Ecto neural progenitor cell (in vitro differentiated cells): ENCODE data around the gene ETV4.

Source experiments
- DNase-seq: peaks from one replicate; pipeline ENCODE4 v3.0.0-alpha.2; 2018; ENCODE audit warnings: low spot score

ETV4 gene

DNA sequence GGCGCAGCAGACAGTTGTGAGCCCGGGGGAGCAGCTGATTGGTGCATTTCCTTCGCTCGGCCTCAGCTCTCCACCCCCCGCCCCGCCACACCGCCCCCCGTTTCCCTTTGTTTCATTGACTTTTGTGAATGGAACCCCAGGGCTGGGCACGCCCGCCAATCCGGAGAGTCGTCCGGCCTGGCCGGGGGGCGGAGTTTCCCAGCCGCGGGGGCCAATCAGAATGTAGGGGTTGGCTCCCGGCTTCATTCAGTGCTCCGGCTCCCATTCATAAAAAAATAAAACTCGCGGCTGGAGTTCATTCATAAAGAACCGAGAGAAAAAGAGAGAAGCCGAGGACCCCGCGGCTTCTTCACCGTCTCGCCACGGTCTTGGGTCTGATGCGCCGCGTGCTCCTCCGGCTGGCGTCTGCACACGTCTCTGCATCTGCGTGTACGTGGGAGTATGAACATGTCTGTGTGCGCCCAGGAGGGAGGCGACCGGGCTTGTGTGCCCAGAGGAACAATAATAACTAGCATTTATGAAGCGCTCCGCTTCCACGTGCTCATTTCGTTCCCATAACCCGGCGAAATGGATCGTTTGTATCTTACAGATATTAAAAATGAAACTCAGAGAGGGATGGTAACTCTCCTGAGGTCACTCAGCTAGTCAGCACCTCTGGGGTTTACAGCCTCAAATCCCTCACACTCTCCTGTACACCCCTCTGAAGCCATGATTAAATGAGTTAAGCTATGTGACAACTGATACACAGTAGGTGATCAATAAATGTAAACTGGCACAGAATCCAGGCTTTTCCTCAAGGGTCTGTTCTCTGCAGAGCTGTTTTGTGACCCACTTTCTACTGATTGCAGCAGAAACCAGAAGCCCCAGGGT is at the start of gene ETV4:
Gene ETV4 (minus strand): TSS at position 22 of the 870 bp plus-strand sequence. CDS start 723 bp downstream, outside the sequence.
- DNase-seq, result peak; percentile 99

DNA sequence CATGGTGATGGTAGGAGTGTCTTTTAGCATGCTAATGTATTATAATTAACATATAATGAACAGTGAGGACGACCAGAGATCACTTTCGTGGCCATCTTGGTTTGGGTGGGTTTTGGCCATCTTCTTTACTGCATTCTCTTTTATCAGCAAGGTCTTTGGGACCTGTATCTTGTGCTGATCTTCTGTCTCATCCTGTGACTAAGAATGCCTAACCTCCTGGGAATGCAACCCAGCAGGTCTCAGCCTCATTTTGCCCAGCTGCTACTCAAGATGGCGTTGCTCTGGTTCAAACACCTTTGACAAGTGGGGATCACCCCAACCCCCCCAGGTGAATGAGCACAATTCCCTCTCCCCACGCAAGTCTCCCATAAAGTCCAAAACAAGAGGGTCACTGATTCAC is 49.3 kb upstream of the ETV4 start:
- no peak for DNase-seq

DNA sequence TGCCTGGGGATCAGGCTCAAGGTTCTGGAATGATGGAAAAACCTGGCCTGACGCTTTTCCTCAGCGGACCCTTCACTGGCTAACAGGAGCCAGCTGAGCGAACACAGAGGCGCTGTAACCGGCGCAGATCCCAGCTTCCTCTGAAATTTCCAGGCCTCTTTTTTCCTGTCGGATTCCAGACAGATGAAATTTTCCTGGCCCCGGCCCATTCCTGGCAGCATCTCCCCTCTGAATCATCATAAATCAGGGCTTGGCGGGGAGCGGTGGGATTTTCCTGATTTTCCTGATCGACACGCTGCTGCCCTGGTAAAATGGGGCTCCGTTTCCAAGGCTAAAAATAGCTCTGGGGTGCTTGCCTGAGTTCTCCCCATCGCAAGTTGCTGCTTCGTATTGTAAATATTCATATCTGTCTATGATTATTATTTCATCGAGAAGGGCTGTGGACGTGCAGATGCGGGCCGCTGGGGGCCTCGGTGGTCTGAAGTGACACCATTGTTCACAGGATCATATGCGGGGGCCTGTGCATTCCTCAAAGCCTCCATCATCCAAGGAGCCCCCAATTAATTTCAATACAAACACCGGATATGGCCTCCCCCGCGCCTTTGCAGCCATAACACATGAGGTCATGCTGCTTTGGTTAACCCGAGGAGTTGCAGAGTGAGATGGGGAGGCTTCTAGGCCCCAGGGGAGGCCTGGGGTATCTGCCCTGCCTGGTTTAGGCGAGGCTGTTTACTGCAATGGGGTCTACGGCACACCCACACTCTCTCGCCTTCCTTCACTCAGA is 45.8 kb upstream of the ETV4 start:
- DNase-seq, result peak; percentile 59

DNA sequence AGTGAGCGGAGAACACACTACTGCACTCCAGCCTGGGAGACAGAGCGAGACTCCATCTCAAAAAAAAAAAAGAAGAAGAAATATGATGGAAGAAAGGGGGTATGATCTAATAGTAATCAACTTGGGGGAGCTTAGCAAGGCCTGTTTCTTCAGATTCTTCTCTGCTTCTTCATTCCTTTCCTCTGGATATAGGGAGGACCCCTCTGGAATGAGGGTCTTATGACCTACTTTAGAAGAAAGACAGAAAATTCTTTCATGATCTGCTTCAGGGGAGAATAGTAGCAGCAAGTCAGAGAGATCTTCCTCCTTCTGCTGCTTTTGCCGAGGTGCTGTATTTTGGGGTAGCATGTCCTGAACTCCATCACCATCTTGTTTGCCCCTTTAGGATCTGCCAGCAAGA is 44.9 kb upstream of the ETV4 start:
- DNase-seq, result no peak

DNA sequence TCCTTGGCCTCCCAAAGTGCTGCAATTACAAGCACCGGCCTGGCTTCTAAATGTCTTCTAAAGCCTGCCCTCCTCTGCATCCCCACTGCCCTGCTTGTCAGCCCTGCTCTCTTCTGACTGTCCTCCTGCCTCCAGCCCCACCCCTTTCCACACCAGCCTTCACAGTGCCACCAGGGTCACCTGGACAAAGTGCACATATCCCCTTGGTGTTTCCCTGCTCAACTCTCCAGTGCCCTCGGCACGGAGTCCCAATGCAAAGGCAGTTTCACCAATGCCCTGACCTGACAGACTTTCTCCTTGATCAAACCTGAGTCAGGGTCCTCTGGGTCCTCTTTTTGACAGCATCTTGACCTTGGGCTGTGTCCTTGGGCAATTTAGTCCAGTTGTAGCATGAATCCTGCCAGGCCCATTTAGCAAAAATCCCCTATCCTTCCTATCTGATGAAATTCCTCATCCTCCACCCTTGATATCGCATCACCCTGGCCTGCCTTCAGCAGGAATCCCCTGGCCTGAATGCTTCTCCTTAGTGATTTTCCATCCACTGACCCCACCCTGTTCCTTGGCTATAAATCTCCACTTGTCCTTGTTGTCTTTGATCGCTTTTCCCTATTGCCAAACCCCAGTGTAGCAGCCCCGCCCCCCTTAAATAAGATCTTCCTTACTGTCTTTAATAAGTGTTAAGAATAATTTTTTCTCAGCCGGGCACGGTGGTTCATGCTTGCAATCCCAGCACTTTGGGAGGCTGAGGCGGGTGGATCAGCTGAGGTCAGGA is 42.7 kb upstream of the ETV4 start:
- DNase-seq, result no peak

DNA sequence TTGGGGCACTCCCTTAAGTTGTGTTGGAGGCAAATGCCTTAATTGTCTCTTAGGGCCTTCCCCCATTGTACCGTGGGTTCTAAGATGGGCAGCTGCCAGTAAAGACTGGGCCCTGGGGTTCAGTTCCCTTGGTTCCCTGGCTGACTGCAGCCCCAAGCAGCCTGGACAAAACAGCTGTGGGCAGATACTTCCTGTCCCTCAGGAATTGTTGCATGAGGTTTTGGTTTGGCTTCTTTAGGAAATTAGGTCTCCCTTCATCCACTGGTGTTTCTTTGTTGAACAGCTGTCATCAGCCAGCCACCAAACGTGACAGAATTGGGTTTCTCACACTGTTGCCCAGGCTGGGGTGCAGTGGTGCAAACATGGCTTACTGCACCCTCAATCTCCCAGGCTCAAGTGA is 42.0 kb upstream of the ETV4 start:
- DNase-seq, result no peak

DNA sequence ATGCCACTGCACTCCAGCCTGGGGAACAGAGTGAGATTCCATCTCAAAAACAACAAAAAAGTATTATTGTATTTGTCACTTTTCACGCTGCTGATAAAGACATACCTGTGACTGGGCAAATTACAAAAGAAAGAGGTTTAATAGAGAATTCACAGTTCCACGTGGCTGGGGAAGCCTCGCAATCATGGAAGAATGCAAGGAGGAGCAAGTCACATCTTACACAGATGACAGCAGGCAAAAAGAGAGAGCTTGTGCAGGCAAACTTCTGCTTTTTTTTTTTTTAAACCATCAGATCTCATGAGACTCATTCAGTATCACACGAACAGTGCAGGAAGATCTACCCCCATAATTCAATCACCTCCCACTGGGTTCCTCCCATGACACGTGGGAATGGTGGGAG is 41.5 kb upstream of the ETV4 start:
- no peak for DNase-seq

DNA sequence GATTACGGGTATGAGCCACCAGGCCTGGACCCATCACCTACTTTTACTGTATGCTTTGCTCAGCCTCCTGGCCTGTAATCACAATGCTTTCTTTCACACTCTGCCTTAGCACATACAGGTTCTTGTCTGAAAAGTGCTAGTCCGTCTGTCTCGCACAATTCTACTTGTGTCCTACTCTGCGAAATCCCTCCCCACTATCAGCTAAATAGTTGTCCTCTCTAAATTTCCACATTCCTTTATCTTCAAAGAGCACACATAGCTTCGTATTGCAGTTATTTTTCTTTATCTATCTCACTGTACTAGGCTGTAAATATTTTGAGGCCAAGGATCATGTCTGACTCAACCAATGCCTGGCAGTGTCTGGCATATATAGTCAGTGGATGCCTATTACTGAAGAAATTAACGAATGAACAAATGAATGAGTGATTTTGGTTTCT is 38.5 kb upstream of the ETV4 start:
- DNase-seq, result no peak

DNA sequence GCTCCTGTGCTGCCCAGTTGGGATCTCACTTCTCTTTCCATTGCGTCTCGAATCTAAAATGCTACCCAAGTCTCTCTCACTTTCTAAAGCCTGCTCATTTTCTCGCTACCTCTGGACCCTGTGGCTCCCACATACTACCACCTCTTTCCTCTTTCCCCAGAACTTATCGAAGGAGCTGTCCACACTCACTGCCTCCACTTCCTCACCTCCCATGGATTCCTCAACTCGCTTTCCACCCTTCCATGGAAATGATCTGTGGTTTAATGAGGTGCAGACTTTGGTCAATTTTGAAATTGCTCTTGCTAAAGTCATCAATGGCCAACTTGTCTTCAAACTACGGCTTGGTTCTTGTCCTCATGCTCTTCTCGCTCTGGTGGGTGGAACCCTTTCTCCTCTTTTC is 37.2 kb upstream of the ETV4 start:
- DNase-seq, result no peak

DNA sequence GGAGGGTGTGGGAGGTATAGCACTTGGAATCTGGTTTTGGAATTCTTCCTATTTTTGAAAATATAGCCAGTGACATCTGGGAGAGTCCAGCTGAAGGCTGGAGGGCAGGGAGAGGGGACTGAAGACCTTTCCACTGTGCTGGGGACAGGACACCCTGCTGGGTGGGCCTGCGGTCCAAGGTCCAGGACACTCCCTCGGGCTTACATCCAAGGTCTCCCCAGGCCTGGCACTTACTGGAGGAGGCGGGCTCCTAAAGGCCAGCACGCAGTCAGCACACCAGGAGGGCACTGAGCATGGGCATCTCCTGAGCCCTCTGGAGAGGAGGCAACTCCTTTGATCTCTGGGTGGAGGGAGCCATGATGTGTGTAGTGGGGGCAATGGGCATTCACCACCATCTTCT is 35.5 kb upstream of the ETV4 start:
- no peak for DNase-seq

DNA sequence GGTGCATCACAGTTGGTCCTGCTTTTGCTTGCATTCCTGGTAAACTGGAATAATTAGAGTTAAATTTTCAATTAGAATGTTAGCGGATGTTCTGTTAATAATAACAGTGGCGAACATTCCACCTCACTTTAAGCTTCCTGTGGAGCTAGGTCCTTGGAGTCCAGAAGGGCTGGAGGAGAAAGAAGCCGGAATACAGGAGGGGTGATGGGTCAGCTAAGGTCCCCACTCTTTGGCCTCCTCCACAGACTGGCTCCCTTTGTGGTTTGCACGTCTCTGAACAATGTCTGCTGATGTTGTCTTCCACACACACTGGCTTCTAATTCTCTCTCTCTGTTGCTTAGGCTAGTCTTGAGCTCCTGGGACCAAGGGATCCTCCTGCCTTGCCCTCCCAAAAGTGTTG is 35.0 kb upstream of the ETV4 start:
- no peak for DNase-seq

DNA sequence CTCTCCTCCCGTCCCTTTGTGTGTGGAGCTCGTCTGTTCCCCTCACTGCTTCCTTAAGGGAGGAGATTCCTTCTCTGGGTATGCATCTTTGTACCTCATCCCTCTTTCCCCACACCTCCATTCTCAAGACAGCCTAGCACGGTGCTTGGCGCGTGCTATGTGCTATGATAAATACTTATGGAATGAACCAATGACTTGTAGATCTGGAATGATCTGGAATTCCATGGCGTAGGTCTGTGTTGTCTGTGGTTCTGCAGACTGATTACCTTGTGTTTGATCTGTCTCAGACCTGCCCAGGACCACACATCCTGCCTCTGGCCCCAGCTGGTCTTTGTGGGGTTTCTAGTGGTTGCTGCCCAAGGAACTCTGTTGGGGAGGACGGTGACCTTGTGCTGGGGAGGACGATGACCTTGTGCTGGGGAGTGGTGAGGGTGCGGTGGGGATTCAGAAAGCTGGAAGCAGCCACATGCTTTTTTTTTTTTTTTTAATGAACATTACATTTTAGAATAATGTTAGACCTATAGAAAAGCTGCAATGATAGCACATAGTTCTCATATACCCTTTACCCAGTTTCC is 33.5 kb upstream of the ETV4 start:
- no peak for DNase-seq

DNA sequence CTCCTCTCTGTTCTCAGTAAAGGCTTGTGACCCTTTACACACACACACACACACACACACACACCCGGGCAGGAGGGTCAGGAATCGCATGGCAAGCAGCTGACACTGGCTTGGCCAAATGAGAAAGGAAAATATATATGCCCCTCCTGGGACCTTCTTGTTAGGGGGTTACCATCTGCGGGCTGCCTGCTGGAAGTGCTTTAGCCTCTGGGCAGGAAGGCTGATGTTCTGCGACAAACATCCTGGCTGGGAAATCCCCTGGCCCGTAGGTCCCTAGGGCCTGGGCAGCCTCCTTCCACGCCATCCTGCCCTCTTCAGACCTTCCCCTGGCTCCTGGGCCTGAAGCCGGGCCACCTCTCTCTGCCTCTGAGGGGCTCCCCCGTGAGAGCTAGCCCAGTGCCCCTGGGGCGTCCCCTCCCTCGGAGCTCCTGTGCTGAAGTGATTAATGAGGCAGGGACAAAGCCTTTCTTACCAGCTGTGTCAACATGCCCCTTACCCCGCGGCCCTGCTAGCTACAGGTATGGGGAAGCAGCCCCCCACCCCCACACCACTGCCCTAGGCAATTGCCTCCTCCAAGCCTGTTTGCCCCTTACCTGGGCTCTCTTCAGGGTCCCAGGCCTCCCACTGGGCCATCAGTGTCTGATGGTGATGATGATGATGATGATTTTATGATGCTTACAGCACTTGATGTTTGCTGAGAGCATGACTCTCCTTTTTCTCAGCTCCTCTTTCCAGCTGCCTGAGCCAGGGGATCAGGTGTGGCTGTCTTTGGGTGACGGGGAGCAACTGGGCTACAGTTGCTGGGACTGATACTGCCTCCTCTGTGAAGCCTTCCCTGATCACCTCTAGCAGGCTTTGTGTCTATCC is 32.8 kb upstream of the ETV4 start:
- peak; percentile 66 for DNase-seq

DNA sequence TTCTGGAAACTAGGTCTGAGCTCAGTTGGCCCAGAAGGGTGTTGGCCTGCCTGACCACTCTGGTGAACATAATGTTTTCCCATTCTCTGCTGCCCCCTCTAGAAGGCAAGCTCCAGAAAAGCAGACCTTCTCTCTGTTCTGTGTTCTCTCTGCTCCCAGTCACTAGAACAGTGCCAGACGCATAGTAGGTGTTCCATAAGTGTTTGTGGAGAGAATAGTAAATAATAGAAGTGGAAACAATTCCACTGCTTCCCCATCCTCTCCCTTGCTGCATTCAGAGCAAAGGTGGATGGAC is 32.2 kb upstream of the ETV4 start:
- DNase-seq, result no peak

DNA sequence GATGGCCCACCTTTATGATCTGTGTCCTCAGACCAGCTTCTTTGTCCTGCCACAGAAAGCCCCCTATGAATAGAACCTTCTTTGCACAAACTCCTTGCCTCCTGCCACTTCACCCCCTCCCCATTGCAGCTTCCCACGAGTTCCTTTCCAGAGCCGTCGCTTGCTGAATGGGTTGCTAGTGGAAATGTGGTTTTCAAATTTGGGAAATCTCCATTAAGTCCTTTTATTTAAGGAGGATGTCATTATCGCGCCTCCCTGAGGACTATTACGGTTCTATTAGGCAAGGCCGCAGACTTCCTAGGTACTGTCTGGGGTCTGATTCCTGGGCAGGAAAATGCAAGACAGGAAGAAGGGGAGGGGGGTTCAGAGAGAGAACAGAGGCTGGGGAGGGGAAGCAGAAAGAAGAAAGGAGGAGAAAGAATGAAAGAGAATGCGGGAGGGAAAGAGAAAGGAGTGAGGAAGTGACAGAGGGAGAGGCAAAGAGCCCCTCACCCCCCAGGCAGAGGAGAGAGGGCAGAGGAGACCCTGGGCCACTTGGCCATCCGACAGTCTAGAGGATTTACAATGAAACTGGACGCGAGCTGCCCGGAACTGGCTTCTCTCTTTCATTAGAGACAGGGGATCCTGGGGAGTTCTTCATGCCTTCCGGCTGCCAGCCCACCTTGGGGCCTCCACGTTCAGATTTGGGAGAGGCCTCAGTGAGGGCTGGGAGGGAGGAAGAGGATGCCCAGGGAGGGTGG is 31.7 kb upstream of the ETV4 start:
- DNase-seq, result no peak

DNA sequence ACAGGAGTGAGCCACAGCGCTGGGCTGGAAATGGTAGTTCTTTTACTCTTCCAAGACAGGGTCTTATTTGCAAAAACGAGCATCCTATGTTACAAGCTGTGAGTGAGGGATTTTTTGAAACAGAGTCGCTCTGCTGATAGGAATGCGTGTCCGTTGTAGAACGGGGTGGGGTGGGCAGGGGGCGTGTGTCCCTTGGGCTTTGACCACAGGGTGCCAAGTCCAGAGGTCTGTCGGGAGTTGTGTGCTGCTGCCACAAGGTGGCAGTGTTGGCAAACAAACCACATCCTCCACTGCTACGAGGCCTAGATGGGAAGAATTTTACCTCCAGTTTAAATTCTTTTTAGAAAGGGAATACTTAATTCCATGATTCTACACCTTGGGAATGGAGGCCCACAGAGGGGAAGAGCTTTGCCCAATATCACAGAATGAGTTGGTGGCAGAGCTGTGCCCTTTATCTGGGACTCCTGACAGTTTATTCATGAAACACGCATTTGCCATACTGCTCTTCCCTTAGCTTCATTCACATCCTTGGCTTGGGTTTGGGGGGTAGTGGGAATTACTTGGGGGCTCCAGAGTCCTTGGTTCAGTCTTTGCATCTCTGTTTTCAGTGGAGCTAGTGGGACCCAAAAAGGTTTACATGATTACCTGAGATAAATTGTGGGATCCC is 30.6 kb upstream of the ETV4 start:
- peak; percentile 93 for DNase-seq

DNA sequence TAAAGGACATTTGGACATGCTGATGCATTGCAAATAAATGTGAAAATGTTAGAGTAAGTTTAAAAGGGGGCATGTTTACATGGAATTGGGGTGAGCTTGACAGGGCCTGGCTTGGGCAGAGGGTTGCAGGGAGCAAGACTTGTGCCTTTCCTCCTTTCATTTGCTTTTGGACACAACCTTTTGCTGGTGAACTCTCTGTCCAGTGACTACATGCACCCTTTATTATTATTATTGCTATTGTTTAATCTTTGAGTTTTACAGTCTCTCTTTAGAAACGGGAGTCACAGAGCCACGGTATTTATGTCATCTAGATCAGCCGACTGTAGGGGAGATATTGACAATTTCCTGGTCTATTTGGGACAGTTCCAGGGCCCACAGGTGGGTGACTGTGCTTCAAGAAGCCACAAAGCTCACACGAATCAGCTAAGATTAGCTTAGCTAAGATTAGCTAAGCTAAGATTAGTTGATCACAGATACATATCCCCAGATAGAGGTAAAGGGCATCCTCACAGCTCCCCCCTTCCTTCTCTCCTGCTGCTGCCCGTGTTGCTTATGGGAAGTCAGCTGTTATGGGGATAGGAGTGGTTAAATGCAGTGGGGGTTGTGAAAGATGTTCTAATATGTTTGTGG is 28.9 kb upstream of the ETV4 start:
- no peak for DNase-seq

DNA sequence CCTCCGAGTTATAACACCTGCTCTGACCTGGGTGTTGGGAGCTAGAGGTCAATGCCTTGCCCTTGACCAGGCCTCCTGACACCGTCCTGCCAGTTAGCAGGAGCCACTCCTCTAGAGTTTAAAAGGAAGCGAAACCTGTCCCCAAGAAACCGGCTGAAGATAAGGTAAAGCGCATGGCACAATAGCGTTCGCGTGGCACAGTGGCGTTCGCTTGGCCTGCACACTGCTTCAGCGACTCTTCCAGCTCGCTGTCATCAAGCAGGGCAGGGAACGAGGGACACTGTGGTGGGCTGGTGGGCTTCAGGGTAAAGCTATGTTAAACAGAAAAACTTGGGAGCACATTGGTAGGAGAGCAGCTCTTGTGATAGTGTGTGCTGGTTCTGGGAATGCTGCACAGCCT is 28.2 kb upstream of the ETV4 start:
- no peak for DNase-seq

DNA sequence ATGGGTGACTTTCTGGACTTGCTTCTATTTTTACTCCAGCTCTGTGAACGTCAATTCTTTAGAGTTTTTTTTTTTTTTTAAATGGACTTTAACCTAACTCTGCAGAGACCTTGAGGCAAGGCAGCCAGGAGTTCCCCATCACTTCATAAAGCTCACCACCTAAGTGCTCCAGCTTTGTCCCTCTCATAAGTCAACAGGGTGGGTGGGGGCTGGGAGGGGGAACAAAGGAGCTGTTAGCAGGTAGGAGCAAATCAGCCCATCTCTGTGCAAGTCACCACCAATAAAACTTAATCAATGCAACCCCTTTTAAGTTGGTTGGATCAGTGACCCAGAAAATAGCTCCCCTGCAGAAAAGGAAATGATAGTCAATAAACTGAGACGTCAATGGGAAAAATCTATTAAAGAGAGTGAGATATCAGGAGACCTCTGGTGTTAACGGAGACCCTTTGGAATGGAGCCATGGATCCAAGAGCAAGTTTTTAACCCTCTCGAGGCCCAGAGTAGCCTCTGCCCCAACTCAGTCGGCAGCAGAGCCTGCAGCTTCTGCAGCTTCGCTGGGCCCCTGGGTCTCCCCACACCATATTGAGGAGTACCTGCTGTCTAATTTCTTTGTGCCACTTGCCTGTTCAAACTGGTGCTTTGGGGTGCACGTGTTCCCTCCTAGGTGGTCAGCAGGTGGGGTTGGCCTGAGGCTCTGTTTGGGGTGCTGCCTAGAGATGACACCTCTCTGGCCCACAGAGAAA is 27.6 kb upstream of the ETV4 start:
- no peak for DNase-seq
